ENCODE measurements around the gene TM2D3.

Gene TM2D3

DNA sequence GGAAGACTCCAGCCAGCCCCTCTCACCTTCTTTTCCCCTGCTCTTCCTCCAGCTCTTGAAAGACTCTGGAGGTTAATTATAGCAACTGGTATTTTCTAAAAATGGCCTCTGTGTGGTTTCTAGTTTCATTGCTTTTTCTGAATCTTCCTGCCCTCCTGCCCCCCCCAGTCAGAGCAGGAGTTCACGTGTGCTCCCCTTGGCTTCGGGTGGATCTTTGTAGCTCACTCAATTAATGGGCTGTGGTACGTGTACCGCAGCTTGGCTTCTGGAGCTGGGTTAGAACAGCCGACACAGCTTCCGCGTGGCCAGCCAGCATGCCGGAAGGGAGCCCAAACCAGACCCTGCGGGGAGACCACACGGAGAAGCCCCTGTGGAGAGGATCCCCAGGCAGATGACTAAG lies 31.5 kb downstream of the TM2D3 start:
- DNase-seq, result no peak

DNA sequence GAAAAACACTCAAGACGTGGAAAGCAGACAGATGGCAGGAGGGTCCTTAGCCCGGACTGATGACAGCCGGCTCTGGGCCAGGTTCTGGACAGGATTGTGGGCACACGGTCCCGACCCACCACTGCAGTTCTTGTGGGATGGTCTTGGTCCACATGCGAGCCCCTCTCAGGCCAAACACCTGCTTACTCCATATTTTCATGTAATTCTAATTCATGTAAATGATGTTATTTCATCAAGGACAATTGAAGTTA lies 32.6 kb downstream of the TM2D3 start:
- DNase-seq, result no peak

DNA sequence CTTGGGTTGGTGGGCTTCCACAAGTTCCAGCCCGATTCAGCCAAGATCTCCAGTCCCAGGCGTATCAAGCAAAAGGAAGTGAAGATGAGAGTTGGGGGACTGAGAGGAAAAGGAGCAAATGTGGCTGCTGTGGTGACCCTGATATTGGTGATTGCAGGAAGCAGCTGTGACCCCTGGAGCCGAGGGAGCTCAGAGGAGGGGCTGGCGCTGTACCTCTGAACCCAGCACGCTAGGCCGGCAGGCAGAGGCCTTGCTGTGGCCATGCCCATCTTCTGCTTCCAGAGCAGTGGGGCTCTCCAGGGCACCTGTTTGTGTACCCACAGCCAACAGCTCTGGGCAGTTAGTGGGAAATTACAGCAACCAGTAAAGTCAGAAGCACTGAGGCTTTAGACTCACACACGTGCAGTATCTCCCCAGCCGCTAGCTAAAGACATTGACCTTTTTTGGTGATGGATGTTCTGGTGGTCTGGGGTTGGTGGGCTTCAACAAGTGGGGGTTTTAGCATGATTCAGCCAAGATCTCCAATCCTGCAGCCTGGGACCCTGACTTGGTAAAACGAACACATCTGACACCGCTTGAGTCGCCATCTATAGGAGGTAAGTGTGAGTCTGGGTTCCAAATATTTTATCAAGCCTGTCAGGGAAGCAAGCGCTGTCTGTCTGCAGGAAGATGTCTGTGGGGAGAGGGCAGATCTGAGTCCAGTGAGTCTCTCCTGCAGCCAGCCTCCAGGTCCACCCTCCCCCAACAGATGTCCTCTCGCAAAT lies 33.1 kb downstream of the TM2D3 start:
- DNase-seq, result no peak

DNA sequence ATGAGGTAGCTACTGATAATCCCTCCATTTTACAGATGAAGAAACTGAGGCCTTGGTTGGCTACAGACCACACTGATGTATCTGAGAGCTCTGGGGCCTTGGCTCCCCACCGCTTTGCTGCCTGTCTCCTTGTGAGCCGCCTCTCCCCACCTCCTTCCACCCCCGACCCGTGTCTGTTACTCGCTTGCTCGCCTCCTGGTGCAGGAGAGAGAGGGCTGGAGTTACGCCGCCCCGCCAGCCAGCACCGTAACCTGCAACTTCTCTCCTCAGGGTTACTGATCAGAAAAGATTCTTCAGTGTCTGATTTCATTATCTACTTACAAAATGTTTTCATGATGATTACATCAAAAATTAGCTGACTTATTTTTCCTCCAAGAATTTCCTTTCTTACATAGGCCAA lies 34.1 kb downstream of the TM2D3 start:
- DNase-seq, result no peak

DNA sequence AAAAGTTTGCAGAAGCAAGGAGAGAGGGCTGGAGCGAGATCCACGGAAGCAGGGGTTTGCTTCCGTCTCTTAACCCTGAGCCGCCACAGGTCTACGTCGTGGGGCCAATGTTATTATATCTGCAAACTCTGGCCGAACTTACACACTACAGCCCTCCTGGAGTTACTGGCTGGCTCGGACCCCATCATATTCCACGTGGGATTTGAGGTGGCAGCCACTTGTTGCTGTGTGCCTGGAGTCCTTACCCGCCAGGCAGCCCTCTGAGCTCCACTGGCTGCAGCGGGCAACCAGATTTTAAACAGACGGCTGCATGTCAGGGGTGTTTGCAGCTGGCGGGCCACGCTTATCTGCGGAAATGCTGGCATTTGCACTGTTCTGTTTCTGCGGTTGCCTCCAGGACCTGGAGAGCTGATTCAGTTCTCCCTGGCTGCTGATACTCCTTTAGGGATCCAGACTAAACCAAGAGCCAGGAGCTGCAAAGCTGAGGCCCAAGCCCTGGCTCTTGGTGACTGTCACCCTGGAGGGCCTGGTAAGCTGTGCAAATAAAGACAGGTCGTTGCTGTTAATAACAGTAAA lies 34.7 kb downstream of the TM2D3 start:
- no peak for DNase-seq

DNA sequence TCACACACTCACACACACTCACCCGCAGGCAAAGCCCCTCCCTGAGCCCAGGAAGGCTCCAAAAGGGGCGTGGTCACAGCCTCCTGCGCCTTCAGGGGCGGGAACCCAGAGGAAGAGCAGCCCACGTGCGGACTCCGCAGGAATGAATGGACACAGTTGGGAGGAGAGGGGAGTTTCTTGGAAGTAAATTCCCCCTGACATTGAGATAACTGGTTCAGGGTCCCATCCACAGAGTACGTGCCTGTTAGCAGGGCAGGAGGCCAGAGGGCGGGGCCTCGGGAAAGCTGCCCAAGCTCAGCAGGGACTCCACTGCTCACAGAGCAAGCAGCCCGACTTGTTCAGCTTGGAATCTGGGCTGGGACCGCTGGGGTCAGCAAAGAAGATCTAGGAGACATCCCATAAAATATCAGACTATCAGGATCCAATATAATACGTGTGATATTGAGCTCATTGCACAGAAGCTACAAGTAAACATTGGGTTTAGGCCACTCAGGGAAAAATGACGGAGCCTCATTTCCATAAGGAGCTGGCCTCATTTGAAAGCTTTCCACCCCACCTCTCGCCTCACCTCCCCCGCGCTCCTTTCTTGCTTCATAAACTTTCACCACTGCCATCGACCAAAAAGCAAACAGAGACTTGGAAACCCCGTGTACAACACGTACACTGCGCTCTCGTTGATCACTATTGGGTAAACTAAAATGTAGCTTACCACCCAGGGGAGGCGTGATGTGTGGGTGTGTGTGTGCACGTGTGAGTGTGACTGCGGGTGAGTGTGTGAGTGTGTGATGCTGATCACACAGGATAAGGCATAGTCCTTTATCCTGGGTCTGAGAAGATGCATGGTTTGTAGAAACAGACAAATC lies 36.0 kb downstream of the TM2D3 start:
- peak; percentile 48 for DNase-seq

DNA sequence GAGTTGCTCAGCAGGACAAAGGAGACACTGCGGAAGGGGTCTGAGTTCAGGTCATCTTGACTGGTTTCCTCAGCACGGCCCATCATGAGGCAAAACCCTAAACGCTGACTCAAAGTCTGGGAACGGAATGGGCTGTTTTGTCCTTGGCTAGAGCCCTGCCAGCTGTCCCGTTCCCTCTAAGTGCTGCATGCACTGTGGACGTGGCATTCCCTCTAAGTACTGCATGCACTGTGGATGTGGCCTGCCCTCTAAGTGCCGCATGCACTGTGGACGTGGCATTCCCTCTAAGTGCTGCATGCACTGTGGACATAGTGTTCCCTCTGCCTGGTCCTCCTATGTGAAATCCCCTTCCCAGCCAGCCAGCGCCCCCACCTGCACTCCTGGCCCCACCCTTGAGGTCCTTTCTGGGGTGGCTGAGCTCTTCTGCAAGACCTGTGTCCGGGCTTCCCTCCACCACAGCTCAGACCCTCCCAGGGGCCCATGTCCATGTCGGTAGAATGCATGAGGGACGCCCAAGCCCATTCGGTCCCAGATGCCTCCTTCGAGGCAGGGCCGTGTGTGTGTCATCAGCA lies 36.7 kb downstream of the TM2D3 start:
- no peak for DNase-seq

DNA sequence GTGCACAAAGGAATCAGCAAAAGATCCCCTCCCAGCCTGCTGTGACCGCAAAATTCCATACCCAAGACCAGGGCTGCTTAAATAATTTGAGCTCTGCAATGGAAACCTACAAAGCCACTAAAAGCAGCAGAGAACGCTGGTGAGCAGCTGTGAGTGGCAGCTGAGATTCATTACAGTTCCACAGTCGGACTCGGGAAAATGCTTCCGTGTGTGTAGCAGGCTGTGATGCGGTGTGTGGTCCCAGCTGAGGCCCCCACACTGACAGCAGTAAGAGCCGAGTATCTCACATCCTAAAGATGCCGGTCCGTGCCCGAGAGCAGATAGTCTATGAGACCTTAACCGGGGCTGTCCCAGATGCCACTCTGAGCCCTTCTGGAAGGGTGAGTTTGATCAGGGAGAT lies 37.4 kb downstream of the TM2D3 start:
- no peak for DNase-seq

DNA sequence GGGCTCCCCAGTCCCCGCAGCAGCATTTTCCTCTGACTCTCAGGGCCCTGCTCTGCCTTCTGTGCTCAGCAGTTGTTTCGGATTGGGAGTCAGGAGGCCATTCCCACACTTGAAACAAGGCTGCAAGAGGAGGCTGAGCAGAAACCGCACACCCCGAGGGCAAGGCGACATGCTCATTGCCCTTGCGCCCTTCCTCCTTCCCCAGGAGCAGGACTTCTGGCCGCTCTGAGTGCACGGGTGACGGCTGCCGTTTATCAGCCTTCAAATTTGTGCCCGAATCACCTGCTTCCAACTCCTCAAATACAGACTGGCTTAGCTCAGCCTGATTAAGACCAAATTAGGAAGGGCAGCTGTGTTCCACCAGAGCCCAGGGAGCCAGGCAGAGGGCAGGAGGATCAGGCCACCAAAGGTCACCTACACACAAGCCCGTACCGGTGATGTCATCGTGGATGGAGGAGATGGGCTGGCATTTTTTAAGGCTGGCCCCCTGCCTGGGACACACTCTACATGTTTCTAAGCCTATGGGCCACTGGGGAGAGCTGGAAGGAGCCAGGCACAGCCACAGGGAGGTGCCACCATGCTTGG lies 38.1 kb downstream of the TM2D3 start:
- no peak for DNase-seq

DNA sequence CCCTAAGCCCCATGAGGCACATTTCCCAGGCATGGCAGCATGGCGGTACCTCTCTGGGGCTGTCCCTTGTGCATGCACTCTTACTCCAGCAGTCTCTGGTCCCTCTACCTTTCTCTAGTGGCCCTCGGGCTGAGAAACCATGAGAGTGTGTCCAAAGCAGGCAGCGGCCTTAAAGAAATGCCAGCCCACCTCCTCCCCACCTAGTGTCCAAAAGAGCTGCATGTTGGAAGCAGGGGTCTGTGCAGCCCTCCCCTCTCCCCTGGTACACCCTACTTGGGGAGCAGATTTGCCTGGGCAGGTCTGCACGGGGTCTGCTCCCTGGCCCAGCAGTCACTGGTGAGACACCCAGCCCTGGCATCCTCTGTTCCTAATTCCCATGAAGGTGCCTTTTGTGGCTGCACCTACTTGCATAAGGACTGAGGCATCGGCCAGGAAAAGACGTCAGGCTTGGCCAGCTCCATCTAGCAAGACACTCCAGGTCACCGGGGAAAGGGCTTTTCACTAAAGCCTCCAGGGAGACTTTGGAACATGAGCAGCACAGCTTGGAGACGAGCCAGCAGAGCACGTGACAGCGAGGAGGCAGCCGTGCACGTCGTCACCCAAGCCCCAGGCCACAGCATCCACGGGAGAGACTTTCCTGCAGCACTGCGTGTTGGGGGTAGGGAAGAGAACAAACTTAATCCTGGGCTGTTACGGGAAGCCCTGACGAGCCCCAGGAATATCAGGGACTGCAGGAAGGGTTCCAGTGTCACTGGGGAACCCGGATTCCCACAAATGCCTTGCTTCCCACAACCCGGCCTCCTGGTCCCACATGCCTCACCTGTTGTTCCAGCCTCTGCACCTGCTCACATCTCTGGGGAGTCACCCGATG lies 38.8 kb downstream of the TM2D3 start:
- DNase-seq, result no peak

DNA sequence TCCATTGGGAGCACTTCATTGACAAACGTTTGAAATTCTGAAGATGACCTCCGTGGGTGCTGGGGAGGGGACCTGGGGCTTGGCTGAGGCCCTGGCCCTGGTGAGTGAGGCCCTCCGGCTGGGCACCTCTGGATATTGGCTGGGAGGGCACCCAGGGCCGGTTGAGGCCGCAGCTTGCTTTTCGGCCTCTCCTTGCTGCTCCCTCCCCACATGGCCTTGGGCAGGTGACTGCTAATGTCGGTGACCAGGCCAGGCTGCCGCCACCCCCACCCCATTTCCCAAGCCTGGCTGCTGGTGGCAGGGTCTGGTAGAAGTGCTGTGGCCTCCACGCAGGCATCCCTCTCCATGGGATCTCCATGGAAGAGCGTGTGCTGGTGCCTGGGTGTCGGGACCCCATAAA lies 39.5 kb downstream of the TM2D3 start:
- no peak for DNase-seq

DNA sequence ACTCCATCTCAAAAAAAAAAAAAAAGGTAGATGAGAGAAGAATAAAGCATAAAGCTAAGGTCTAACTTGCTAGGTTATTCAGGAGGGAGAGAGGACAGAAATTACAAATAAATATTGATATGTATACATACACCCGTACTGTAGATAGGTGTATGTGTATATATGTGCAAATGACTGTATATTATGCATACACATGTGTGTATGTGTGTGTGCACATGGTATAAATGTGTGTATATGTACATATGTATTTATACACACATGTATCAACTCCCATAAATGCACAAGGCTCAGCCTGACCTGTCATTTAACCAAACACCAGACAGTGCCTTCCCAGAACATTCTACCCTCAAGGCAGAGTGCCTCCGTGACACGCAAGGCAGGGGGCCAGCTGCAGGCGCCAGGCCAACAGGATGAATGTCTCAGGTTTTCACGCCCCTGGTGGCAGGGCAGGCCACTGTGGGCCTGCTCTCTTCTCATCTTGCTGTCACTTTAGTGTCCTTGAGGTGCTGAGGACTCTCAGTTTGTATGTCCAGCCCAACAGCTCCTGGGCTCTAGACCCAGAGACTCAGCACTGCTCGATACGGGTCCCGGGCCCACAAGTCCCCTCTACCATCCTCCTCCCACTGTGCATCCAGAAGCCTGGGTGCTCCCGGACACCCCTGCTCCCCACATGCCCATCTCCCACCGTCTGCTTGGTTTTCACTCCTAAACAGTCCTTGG lies 40.4 kb downstream of the TM2D3 start:
- no peak for DNase-seq

DNA sequence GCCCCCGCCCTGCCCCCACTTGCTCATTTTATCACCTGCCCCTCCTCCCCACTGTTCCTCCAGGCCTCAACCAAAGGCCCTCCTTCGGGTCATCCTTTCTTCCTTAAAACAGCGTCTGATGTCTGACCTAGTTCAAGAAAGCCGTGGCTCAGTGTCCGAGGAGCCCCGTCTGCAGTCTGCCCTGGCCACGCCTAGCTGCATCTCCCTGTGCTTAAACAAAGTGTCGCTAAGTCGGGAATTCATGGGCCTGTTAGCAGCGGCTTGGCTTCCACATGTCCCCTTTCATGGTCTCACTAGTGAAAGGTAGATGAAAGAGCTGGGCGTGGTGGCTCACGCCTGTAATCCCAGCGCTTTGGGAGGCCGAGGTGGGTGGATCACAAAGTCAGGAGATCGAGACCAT lies 41.2 kb downstream of the TM2D3 start:
- DNase-seq, result no peak

DNA sequence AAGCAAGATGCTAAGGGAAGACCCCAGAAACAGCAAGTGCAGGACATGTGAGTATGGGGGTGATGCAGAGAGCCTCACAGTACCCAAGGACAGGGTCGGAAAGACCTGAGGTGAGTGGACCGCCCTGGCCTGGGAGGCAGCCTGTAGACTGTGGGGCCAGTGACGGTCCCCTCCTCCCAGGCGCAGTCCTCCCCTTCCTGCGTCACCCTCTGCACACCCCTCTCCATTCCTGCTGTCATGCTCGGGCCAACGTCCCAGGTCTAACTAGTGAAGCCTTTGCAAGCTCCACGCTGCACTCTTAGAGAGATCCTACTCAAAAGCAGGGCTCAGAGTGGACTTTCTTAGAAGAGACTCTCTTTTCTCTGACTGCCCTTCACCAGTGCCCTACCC lies 41.6 kb downstream of the TM2D3 start:
- no peak for DNase-seq

DNA sequence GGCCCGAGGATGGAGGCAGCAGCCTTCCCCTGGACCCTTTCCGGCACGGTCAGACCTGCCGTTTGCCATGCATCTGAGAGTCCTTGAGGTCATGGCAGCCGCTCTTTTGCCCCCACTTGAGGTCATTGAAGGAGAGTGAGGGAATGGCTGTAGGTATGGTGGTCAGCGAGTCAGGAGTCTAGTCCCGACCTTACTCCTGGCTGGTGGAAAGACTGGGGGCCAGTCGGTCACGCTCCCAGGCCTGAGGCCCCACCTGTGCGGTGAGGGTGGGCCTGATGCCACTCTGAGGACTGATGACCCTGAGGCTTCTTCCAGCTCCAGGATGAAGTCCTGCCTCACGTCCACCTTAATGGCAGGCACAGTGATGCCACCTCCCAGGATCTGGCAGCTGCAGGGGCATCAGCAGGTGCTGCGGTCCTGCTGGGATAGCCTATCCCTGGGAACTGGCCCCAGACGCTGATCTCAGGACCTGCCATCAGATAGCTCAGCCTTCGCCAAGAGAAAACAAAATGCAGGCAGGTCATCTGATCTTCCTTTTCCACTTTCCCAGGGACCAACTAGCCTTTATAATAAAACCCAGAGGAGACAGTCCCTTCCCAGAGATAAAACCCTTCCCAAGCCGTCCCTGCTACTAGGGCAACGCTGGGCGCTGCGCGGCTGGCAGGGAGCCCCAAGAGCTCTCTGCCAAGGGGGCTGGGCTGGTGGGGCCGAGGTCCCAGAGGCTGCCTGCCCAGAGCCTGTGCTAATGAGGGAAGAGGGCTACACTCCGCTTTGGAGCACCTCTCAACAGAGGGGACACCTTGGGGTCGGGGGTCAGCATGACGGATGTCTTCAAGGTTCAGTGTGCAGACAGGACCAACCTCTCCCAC lies 42.2 kb downstream of the TM2D3 start:
- DNase-seq, result no peak

DNA sequence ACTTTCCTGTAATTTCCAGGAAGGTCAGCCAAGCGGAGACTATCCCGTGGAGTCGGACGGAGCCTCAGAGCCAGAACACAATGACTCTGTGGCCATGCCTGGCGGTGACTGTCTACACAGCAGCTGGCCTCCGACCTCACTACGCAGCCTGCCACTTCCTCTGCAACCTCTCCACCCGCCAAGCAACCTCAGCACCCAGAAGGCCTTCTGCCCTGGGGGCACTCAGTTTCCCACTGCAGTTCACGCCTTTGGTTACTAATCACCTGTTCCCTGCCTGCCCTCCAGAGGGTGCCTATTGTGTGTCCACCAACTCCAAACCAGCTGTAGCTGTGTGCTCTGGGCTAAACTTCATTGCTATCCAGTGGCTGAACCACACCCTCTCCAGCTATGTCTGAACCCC lies 44.0 kb downstream of the TM2D3 start:
- no peak for DNase-seq

DNA sequence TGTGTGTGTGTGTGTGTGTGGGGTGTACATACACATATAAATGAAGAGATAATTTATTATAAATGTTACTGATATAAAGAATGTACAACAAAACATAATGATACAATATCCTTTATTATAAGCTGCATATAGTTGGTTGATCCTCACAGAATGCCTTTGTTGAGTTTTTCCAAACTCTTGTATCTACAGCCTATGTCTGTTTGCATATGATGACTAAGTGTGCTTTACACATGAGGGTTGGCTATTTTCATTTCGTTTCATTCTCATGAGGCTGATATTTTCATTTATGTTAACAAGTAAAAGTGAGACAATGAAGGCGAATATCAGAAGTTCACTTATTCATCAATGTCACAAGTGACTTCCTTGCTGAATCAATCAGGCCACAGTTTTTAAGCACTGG lies 45.1 kb downstream of the TM2D3 start:
- DNase-seq, result no peak

DNA sequence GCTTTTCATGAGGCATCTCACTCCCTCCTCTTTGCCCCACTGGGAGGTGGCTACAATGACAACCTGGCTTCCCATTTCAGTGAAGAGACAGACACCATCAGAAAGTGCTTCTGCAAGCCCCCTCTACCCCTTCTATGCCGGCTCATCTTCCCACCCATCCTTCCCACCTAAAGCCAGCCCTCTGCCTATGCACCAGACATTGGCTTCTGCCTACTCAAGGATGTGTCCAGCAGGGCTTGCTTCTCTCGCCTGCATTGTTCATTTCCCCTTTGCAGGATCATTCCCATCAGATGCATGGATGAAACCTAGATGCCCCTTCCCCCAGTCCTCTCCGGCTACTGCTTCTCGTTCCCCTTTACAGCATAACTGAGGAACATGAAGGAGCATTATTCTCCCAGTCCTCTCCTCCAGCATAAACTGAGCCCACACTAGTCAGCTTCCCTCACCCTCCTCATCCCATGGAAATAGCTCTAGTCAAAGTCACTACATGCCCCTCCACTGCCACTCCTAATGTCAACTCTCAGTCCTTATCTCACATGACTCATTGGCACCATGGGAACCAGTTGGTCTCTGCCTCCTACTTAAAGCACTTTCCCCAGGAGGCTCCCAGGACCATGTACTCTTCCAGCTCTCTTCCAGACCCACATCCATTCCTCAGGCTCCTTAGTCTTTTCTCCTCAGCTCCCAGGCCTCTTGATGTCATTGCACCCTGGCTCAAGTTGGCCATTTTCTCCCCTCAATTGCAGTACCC lies 47.9 kb downstream of the TM2D3 start:
- no peak for DNase-seq

DNA sequence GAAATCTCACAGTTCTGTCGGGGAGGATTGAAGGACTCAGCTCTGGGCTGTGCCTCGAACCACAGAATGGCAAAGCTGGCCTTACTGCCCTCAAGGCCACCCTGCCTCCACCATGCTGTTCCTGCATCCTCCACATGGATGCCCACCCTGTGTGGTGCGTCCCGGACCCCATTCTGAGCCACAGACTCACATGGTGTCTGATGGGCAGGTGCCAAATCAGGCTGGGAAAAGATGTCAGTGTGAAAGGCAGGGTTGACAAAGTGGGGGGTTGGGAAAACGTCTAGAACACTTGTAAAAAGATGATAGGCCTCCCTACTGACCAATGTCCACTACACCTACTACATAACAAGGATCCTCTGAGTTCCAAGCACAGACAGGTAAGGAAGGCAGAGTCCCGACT lies 49.4 kb downstream of the TM2D3 start:
- no peak for DNase-seq

DNA sequence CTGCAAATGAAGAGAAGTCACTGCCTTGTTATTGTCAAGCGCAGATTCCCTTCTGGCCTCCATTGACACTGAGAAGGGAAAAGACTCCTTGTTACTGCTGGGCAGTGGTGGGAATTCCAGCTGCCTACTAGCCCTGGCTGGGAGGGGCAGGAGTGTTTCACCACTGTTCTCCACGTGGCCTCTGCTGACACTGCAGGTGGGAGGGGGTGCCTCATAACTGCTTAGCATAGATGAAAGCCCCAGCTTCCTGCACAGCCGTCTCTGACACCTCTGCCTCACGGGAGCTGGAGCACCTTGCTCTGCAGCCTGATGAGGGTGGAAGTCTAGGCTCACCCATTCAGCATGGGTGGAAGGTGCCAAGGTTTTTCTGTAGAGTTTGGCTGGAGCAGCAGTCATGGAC lies 52.1 kb downstream of the TM2D3 start:
- DNase-seq, result no peak

Measured in T1000 (cell line).